Loucy (cell line): ENCODE data around the gene IL15RA.
A peak's percentile ranks its signal among the peaks of the same experiment; 100 is the strongest.

Source experiments
- H2AFZ ChIP-seq: fragments of 200-600 bp; sonication (generic); 2 replicates; pipeline ENCODE4 v1.6.0; 2016; ENCODE audit warnings: antibody characterized with exemption, mild to moderate bottlenecking, low read length, moderate library complexity
- H3F3A ChIP-seq: fragments of 200-600 bp; 2 replicates; pipeline ENCODE4 v1.6.0; 2016; ENCODE audit warnings: antibody characterized with exemption, low read depth, mild to moderate bottlenecking
- H3K27me3 ChIP-seq: fragments of 200-600 bp; sonication (generic); 2 replicates; pipeline ENCODE4 v1.6.1; 2014; ENCODE audit warnings: low read length, mild to moderate bottlenecking; ENCODE audit not compliant: insufficient read depth, poor library complexity, severe bottlenecking
- H3K36me3 ChIP-seq: fragments of 200-600 bp; sonication (generic); 2 replicates; pipeline ENCODE4 v1.6.1; 2016; ENCODE audit warnings: low read length; ENCODE audit not compliant: insufficient read depth
- H3K4me1 ChIP-seq: fragments of 200-600 bp; sonication (generic); 2 replicates; pipeline ENCODE4 v1.5.1; 2014; ENCODE audit warnings: low read length, mild to moderate bottlenecking; ENCODE audit not compliant: insufficient read depth, poor library complexity, severe bottlenecking
- H3K4me2 ChIP-seq: fragments of 200-600 bp; sonication (generic); 2 replicates; pipeline ENCODE4 v1.6.0; 2014; ENCODE audit warnings: antibody characterized with exemption, low read length, low read depth, mild to moderate bottlenecking; ENCODE audit not compliant: poor library complexity, severe bottlenecking
- H3K4me3 ChIP-seq: fragments of 200-600 bp; sonication (generic); 2 replicates; pipeline ENCODE4 v1.5.1; 2014; ENCODE audit warnings: low read length, mild to moderate bottlenecking, mixed read lengths; ENCODE audit not compliant: poor library complexity, severe bottlenecking
- H3K79me2 ChIP-seq: fragments of 200-600 bp; sonication (generic); 2 replicates; pipeline ENCODE4 v1.6.1; 2014; ENCODE audit warnings: low read length; ENCODE audit not compliant: insufficient read depth
- H3K9ac ChIP-seq: fragments of 200-600 bp; sonication (generic); 2 replicates; pipeline ENCODE4 v1.6.0; 2014; ENCODE audit warnings: mild to moderate bottlenecking, low read depth, low read length, moderate library complexity; ENCODE audit not compliant: poor library complexity, severe bottlenecking
- H3K9me2 ChIP-seq: fragments of 200-600 bp; sonication (generic); replicated peaks from 2 replicates; pipeline ENCODE4 v1.6.1; 2016; ENCODE audit warnings: low read depth, low read length, mixed read lengths
- H3K9me3 ChIP-seq: fragments of 200-600 bp; sonication (generic); 2 replicates; pipeline ENCODE4 v1.6.1; 2014; ENCODE audit warnings: mild to moderate bottlenecking, antibody characterized with exemption, low read length, low read depth; ENCODE audit not compliant: insufficient read depth
- H4K20me1 ChIP-seq: fragments of 200-600 bp; sonication (generic); 2 replicates; pipeline ENCODE4 v1.6.0; 2014; ENCODE audit warnings: antibody characterized with exemption, low read length, mild to moderate bottlenecking; ENCODE audit not compliant: insufficient read depth, poor library complexity, severe bottlenecking
- CTCF ChIP-seq: fragments of 200-600 bp; sonication (generic); conservative IDR thresholded peaks from 2 replicates; pipeline ENCODE4 v1.5.1; 2014; ENCODE audit warnings: mild to moderate bottlenecking, antibody characterized with exemption, low read length
- EZH2phosphoT487 ChIP-seq: fragments of 200-600 bp; IDR thresholded peaks from 2 replicates; pipeline ENCODE4 v1.6.1; 2018; ENCODE audit warnings: antibody characterized with exemption, mild to moderate bottlenecking, moderate library complexity, borderline replicate concordance

The IL15RA gene

DNA sequence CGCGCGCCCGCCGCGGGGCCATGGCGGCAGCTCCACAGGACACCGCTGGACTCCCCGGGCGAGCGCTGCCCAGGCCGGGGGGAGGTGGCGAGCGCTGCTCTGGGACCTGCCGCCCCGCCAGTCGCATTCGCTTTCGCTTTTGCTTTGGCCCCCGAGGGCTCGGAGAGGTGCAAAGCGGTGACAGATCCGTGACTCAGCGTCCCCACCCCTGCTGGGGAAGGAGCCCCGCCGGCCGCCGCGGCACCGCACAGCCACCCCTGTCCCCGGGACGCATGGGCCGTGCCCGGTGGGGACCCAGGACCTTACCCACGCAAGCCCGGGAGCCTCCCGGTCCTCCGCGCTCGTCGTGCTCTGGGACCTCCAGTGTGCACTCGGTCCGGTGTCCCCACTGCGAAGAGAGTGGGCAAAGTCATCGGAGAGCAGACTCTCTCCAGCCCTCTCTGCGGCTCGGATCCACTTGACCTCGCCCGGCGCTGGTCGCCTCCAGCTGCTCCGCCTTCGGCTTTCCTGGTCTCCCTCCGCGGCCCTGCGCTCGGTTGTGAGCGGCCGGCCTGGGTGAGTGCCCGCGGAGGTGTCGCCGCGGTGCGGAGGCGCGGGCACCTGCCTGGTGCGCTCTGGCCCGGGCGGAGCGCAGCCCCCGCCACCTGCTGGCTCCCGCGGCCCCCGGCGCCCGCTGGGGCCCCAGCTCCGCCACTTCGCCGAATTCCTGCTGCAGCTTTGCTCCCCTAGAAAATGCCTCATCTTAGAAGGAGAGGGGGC lies at the start of gene IL15RA:
TSS of gene IL15RA (minus strand) at position 73 of the 759 bp plus-strand sequence. CDS start at position 22, 51 bp downstream.
- Histone ChIP-seq H3K27me3 (no peaks in the 10 kb centered on the region), H3K9me3 (no peaks in the 10 kb centered on the region), H3K4me3 (peak within 1 kb of the TSS; percentile 97), H3F3A (no peaks in the 10 kb centered on the region), H3K4me1 (peaks cover 14% of the 10 kb centered on the region), H2AFZ (peak within 1 kb of the TSS; percentile 98), H3K9me2 (no peaks in the 10 kb centered on the region), H4K20me1 (no peaks in the 10 kb centered on the region), H3K79me2 (no peaks in the 10 kb centered on the region), H3K9ac (peak within 1 kb of the TSS; percentile 68), H3K4me2 (peak within 1 kb of the TSS; percentile 82), H3K36me3 (no peaks in the 10 kb centered on the region)
- TF ChIP-seq EZH2phosphoT487 (no peak), CTCF (no peak)

- TF ChIP-seq EZH2phosphoT487 (no peak), CTCF (no peak)
- H3K36me3 ChIP-seq, result no peaks in the 10 kb centered on the region
Measured at GRCh38 chr10:6025683-6026255, 48.4 kb upstream of the IL15RA start.

GRCh38 chr10:6024334-6024682 lies 47.0 kb upstream of the IL15RA start:
- Histone ChIP-seq H3K36me3 (no peaks in the 10 kb centered on the region), H3K79me2 (no peaks in the 10 kb centered on the region)
- no peak for TF ChIP-seq CTCF
- no peak for TF ChIP-seq EZH2phosphoT487

More at GRCh38 chr10:6025683-6026255, 48.4 kb upstream of the IL15RA start:
- Histone ChIP-seq H3K9me2 (no peaks in the 10 kb centered on the region), H3K4me3 (no peak overlapping the region), H3K27me3 (no peaks in the 10 kb centered on the region), H3K79me2 (no peaks in the 10 kb centered on the region), H3F3A (no peaks in the 10 kb centered on the region), H3K9ac (no peak overlapping the region), H4K20me1 (no peaks in the 10 kb centered on the region), H3K4me2 (no peak overlapping the region), H2AFZ (no peak overlapping the region), H3K9me3 (peaks cover 5% of the 10 kb centered on the region), H3K4me1 (no peaks in the 10 kb centered on the region)

More at GRCh38 chr10:6024334-6024682, 47.0 kb upstream of the IL15RA start:
- H4K20me1 ChIP-seq, result no peaks in the 10 kb centered on the region
- no peak overlapping the region for H2AFZ ChIP-seq
- H3K4me3 ChIP-seq, result no peak overlapping the region
- H3K9ac ChIP-seq, result no peak overlapping the region
- no peaks in the 10 kb centered on the region for H3K27me3 ChIP-seq
- no peak overlapping the region for H3K4me2 ChIP-seq
- H3K4me1 ChIP-seq, result no peaks in the 10 kb centered on the region
- H3K9me2 ChIP-seq, result no peaks in the 10 kb centered on the region
- no peaks in the 10 kb centered on the region for H3F3A ChIP-seq
- no peaks in the 10 kb centered on the region for H3K9me3 ChIP-seq
